Fibroblast of lung (primary cell): Measurements from ENCODE around the gene CCDC92B. TPM values are rescaled to one million over a fixed set of nuclear protein-coding genes. Genes with fewer than 3 reads are reported as not detected.

ENCODE experiments used
- DNase-seq, 2 donors: peaks; one replicate each; pipeline versions ENCODE4 v3.0.0 to v3.0.0-alpha.2; 2010; ENCODE audit warnings: low read depth in 2 of 2
- H2AFZ ChIP-seq: 2 replicates; pipeline ENCODE4 v1.5.1; 2012; ENCODE audit warnings: low read length, control low read depth, inconsistent platforms
- H3K27ac ChIP-seq: 2 replicates; pipeline ENCODE4 v1.5.1; 2011; ENCODE audit warnings: low read length, control low read depth; ENCODE audit not compliant: insufficient read depth
- H3K27me3 ChIP-seq: 2 replicates; pipeline ENCODE4 v1.5.1; 2011; ENCODE audit warnings: mild to moderate bottlenecking, low read length; ENCODE audit not compliant: control insufficient read depth, insufficient read depth
- H3K36me3 ChIP-seq: 2 replicates; pipeline ENCODE4 v1.5.1; 2011; ENCODE audit warnings: low read length; ENCODE audit not compliant: control insufficient read depth, insufficient read depth
- H3K4me1 ChIP-seq: 2 replicates; pipeline ENCODE4 v1.5.1; 2011; ENCODE audit warnings: low read length; ENCODE audit not compliant: control insufficient read depth, insufficient read depth; ENCODE audit errors: extremely low read depth
- H3K4me2 ChIP-seq: 2 replicates; pipeline ENCODE4 v1.5.1; 2011; ENCODE audit warnings: low read length, control low read depth; ENCODE audit not compliant: insufficient read depth; ENCODE audit errors: extremely low read depth
- H3K4me3 ChIP-seq, 4 experiments: fragments of 200-600 bp in 1 of 4; sonication (generic) in 1 of 4; replicated peaks in 1 of 4; 2 replicates each; pipeline ENCODE4 v1.5.1; 2011 to 2016; ENCODE audit warnings: low read length in 4 of 4, low read depth in 3 of 4, mild to moderate bottlenecking in 3 of 4, control low read depth in 2 of 4, inconsistent platforms in 1 of 4, mixed read lengths in 1 of 4; ENCODE audit not compliant: insufficient read depth in 1 of 4; ENCODE audit errors: control extremely low read depth in 1 of 4
- H3K79me2 ChIP-seq: 2 replicates; pipeline ENCODE4 v1.5.1; 2012; ENCODE audit warnings: mild to moderate bottlenecking, low read length, inconsistent platforms; ENCODE audit not compliant: control insufficient read depth, insufficient read depth
- H3K9ac ChIP-seq: 2 replicates; pipeline ENCODE4 v1.5.1; 2011; ENCODE audit warnings: mild to moderate bottlenecking, low read length, control low read depth; ENCODE audit not compliant: insufficient read depth
- H3K9me3 ChIP-seq: 2 replicates; pipeline ENCODE4 v1.5.1; 2012; ENCODE audit warnings: low read depth, low read length; ENCODE audit not compliant: control insufficient read depth, insufficient read depth
- H4K20me1 ChIP-seq: 2 replicates; pipeline ENCODE4 v1.5.1; 2011; ENCODE audit warnings: low read length; ENCODE audit not compliant: control insufficient read depth, insufficient read depth; ENCODE audit errors: extremely low read depth
- EZH2 ChIP-seq: IDR thresholded peaks from 2 replicates; pipeline ENCODE4 v1.5.1; 2012; ENCODE audit warnings: low read length, control low read depth, mild to moderate bottlenecking; ENCODE audit errors: missing control alignments
- polyA plus RNA-seq, 2 donors: library from polyadenylated mRNA; depleted of rRNA in 1 of 2; stranded (reverse) in 1 of 2; unstranded in 1 of 2; fragments of >200 nt; gene quantifications; 2 replicates each; pipeline ENCODE4 v1.2.1, GENCODE V29; 2011 to 2012; ENCODE audit warnings: missing spikeins in 1 of 2
- total RNA-seq: library from RNA; depleted of rRNA; stranded (reverse); fragments of >200 nt; gene quantifications from 2 replicates; pipeline ENCODE4 v1.2.1, GENCODE V29; 2014
- TF ChIP-seq, protein P1 (sequence below), 2 donors: IDR thresholded peaks in 1 of 2; conservative IDR thresholded peaks in 1 of 2; 1 replicate in 1 of 2; 2 replicates in 1 of 2; pipeline ENCODE4 v1.5.1; 2011 to 2012; ENCODE audit warnings: low read length in 2 of 2, control low read depth in 1 of 2, inconsistent platforms in 1 of 2, low read depth in 1 of 2, mild to moderate bottlenecking in 1 of 2

CCDC92B gene
- total and polyA plus RNA-seq, 2 donors (not counting 1 experiment from before 2014, with no cell fraction given): not detected

DNA sequence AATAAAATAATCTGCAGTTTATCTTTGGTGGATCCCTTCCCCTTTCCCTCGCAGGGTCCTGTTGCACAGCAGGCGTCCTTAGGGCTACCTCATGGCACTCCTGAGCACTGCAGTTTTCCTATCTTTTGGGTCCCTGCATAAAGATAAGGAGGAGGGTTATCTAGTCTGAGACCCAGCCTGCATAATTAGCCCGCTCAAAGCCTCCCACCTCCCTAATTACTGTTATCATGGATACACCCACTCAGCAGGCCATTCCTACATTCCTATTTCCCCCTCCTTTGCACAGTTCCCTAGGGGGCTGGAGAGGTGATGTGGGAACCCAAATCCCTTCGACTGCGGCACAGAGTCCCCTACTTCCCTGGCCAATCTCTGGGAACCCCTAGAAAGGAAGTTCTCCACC is 32.8 kb downstream of the CCDC92B start:
- H3K79me2 ChIP-seq: no peaks in the 10 kb centered on the region
- no peak overlapping the region for H3K27ac ChIP-seq
- no peaks in the 10 kb centered on the region for H3K9me3 ChIP-seq
- no peak for DNase-seq
- TF ChIP-seq EZH2: no peak
- TF ChIP-seq, protein P1, sequence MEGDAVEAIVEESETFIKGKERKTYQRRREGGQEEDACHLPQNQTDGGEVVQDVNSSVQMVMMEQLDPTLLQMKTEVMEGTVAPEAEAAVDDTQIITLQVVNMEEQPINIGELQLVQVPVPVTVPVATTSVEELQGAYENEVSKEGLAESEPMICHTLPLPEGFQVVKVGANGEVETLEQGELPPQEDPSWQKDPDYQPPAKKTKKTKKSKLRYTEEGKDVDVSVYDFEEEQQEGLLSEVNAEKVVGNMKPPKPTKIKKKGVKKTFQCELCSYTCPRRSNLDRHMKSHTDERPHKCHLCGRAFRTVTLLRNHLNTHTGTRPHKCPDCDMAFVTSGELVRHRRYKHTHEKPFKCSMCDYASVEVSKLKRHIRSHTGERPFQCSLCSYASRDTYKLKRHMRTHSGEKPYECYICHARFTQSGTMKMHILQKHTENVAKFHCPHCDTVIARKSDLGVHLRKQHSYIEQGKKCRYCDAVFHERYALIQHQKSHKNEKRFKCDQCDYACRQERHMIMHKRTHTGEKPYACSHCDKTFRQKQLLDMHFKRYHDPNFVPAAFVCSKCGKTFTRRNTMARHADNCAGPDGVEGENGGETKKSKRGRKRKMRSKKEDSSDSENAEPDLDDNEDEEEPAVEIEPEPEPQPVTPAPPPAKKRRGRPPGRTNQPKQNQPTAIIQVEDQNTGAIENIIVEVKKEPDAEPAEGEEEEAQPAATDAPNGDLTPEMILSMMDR (conservative IDR thresholded peaks at IDR 0.05 in 1 of 2, IDR thresholded peaks at IDR 0.05 in 1 of 2; ENCODE audit: low read depth in 1 of 2, low read length in 2 of 2): no peak
- no peak overlapping the region for H3K4me3 ChIP-seq
- H2AFZ ChIP-seq: no peak overlapping the region
- H3K9ac ChIP-seq: no peak overlapping the region
- no peaks in the 10 kb centered on the region for H3K27me3 ChIP-seq
- no peak overlapping the region for H3K4me2 ChIP-seq
- H3K36me3 ChIP-seq: no peaks in the 10 kb centered on the region
- H3K4me1 ChIP-seq: no peaks in the 10 kb centered on the region
- H4K20me1 ChIP-seq: no peaks in the 10 kb centered on the region

GRCh38 chr17:2713881-2714280 is 35.6 kb downstream of the CCDC92B start:
- Histone ChIP-seq H3K9ac (no peak overlapping the region), H4K20me1 (no peaks in the 10 kb centered on the region), H3K27me3 (no peaks in the 10 kb centered on the region), H2AFZ (no peak overlapping the region), H3K9me3 (no peaks in the 10 kb centered on the region), H3K27ac (no peak overlapping the region), H3K4me1 (peaks cover 7% of the 10 kb centered on the region), H3K79me2 (peaks cover 24% of the 10 kb centered on the region), H3K4me3 (no peak overlapping the region), H3K4me2 (no peak overlapping the region), H3K36me3 (no peaks in the 10 kb centered on the region)
- TF ChIP-seq EZH2: no peak
- TF ChIP-seq, protein P1 (conservative IDR thresholded peaks at IDR 0.05 in 1 of 2, IDR thresholded peaks at IDR 0.05 in 1 of 2; ENCODE audit: low read depth in 1 of 2, low read length in 2 of 2): no peak
- DNase-seq: no peak

GRCh38 chr17:2712300-2713043 is 37.0 kb downstream of the CCDC92B start:
- no peaks in the 10 kb centered on the region for H4K20me1 ChIP-seq
- H3K36me3 ChIP-seq: no peaks in the 10 kb centered on the region
- peak overlapping the region; percentile 71 for H3K4me2 ChIP-seq
- DNase-seq: no peak
- H3K9me3 ChIP-seq: no peaks in the 10 kb centered on the region
- H2AFZ ChIP-seq: peak overlapping the region; percentile 98
- no peaks in the 10 kb centered on the region for H3K27me3 ChIP-seq
- H3K9ac ChIP-seq: peak overlapping the region; percentile 2
- H3K27ac ChIP-seq: peak overlapping the region; percentile 67
- H3K4me1 ChIP-seq: peaks cover 11% of the 10 kb centered on the region
- H3K4me3 ChIP-seq: peak overlapping the region; percentile 41 to 75 (median 58)
- peaks cover 38% of the 10 kb centered on the region for H3K79me2 ChIP-seq
- TF ChIP-seq, protein P1 (conservative IDR thresholded peaks at IDR 0.05 in 1 of 2, IDR thresholded peaks at IDR 0.05 in 1 of 2; ENCODE audit: low read depth in 1 of 2, low read length in 2 of 2): no peak
- no peak for TF ChIP-seq EZH2
